NT2/D1 (cell line): ENCODE measurements around the gene GCAT.
A peak's percentile ranks its signal among the peaks of the same experiment; 100 is the strongest.

ENCODE experiments used
- DNase-seq: peaks from one replicate; pipeline ENCODE4 v3.0.0-alpha.2; 2011; ENCODE audit warnings: low read depth, low spot score
- H3K27me3 ChIP-seq: 2 replicates; pipeline ENCODE4 v1.6.0; 2011; ENCODE audit warnings: mild to moderate bottlenecking; ENCODE audit not compliant: insufficient read length, insufficient read depth
- H3K36me3 ChIP-seq: 2 replicates; pipeline ENCODE4 v1.6.1; 2011; ENCODE audit warnings: mild to moderate bottlenecking, low read length, mixed read lengths; ENCODE audit not compliant: insufficient read depth, insufficient read length
- H3K4me1 ChIP-seq: 2 replicates; pipeline ENCODE4 v1.5.1; 2011; ENCODE audit not compliant: insufficient read depth, insufficient read length
- H3K4me3 ChIP-seq: 2 replicates; pipeline ENCODE4 v1.5.1; 2011; ENCODE audit warnings: low read depth; ENCODE audit not compliant: insufficient read length
- H3K9ac ChIP-seq: 2 replicates; pipeline ENCODE4 v1.6.0; 2011; ENCODE audit warnings: low read depth; ENCODE audit not compliant: insufficient read length
- H3K9me3 ChIP-seq: 2 replicates; pipeline ENCODE4 v1.5.1; 2011; ENCODE audit warnings: mild to moderate bottlenecking, low read length; ENCODE audit not compliant: insufficient read depth
- SUZ12 ChIP-seq: IDR thresholded peaks from 2 replicates; pipeline ENCODE4 v1.6.1; 2011; ENCODE audit not compliant: insufficient read length, insufficient read depth; ENCODE audit errors: extremely low read depth
- YY1 ChIP-seq: IDR thresholded peaks from 2 replicates; pipeline ENCODE4 v1.6.1; 2011; ENCODE audit not compliant: insufficient read length, insufficient read depth
- ZNF274 ChIP-seq: IDR thresholded peaks from 2 replicates; pipeline ENCODE4 v1.6.1; 2011; ENCODE audit warnings: mild to moderate bottlenecking, low read depth, low read length

The GCAT gene

DNA sequence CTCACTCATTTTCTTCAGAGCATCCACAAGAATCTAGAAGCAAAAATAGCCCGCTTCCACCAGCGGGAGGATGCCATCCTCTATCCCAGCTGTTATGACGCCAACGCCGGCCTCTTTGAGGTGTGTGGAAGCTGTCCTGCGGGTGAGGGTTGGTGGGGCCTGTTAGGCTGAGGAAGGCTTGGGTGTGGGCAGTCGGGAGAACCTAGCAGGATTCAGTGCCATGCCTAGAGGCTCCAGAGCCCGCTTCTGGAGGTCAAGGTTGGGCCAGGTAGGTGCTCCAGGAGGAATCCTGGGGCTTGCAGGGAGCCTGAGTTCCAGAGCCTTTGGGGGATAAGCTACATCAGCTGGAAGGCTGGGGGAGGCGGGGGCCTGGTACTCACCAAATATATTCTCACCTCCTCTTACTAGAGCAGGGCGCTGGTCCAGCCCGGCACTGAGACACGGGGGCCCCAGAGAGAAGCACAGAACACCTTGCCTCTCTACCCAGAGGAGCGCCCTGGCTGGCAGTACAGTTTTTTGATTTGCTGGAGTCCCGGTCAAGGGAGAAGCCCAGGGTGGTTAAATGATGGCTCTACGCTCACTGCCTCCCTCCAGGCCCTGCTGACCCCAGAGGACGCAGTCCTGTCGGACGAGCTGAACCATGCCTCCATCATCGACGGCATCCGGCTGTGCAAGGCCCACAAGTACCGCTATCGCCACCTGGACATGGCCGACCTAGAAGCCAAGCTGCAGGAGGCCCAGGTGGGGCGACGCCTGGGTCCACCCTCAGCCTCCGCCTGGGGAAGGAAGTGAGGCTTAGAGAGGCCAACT lies 5.3 kb downstream of the GCAT start:
- Histone ChIP-seq H3K27me3 (peaks cover 4% of the 10 kb centered on the region), H3K4me3 (no peak overlapping the region), H3K9me3 (no peaks in the 10 kb centered on the region), H3K9ac (no peak overlapping the region), H3K4me1 (no peaks in the 10 kb centered on the region), H3K36me3 (peaks cover 19% of the 10 kb centered on the region)
- TF ChIP-seq SUZ12 (no peak), YY1 (no peak), ZNF274 (no peak)
- DNase-seq, result no peak

DNA sequence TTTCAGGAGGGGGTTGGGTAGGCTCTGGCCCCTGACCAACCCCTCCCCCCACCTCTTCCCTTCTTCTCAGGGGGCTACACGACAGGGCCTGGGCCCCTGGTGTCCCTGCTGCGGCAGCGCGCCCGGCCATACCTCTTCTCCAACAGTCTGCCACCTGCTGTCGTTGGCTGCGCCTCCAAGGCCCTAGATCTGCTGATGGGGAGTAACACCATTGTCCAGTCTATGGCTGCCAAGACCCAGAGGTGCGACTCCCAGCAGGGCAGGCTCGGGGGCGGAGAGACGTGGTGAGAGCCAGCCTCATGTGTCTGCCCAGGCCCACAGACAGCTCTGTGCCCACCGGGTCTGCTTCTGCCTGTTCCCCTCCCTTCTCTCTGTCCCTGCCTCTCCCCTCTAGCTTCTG lies 7.9 kb downstream of the GCAT start:
- no peak overlapping the region for H3K9ac ChIP-seq

DNA sequence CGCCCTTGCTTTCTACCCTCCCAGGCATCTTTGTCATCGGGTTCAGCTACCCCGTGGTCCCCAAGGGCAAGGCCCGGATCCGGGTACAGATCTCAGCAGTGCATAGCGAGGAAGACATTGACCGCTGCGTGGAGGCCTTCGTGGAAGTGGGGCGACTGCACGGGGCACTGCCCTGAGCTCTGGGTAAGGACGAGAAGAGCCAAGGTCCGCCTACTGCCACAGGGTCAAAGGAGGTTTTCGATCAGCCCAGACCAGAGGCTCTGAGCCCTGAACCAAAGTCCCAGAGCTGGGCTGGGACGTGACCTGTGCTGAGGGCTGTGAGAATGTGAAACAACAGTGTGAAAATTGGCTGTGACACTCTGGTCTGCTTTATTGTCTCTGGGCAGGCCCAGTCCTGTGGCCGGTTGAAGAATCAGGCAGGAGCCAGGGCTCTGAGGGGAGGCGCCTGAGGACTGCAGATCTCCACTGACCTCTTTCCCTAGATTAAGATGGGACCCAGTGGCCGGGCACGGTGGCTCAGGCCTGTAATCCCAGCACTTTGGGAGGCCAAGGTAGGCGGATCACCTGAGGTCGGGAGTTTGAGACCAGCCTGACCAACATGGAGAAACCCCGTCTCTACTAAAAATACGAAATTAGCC lies 8.9 kb downstream of the GCAT start:
- no peak for DNase-seq
- TF ChIP-seq ZNF274 (no peak), YY1 (no peak), SUZ12 (no peak)
- Histone ChIP-seq H3K4me1 (peaks cover 4% of the 10 kb centered on the region), H3K9ac (no peak overlapping the region), H3K9me3 (no peaks in the 10 kb centered on the region), H3K4me3 (no peak overlapping the region), H3K36me3 (peaks cover 19% of the 10 kb centered on the region), H3K27me3 (peaks cover 17% of the 10 kb centered on the region)

More for the DNA sequence above, 7.9 kb downstream of the GCAT start:
- H3K4me3 ChIP-seq, result no peak overlapping the region
- H3K27me3 ChIP-seq, result peaks cover 17% of the 10 kb centered on the region
- H3K9me3 ChIP-seq, result no peaks in the 10 kb centered on the region
- no peak for DNase-seq
- TF ChIP-seq ZNF274, result no peak
- H3K4me1 ChIP-seq, result peaks cover 4% of the 10 kb centered on the region
- peaks cover 19% of the 10 kb centered on the region for H3K36me3 ChIP-seq

DNA sequence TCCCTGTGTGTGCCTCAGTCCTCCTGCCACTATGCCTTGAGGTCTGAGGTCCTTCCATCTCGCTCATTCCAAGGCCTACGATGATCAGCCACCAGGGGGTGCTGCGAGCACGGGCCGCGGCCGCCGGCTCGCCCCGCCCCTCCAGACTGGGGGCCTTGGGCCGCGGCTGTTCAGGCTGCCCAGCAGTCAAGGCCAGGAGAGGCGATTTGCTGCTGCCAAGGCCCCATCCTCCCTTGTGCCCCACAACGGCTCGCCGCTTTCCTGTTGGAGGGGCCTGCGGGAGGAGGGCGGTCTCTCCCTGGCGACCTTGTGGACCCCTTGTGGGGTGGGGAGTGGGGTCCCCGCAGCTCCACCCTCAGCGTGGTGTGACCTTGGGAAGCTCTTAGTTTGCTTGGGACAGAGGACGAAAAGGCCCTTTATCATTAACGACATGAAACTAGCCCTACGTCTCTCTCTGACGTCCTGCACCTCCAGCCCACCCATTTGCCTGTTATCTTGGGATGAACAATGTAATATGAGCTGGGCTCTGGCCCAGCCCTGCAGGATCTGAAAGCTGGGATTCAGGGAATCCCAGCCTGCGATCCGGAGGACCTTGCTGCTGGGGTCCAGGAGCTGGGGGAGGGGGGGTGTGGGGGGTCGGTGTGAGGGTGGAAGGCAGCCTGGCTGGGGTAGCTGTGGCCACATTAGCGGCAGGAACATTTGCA lies 10.1 kb downstream of the GCAT start:
- H3K4me1 ChIP-seq, result peaks cover 10% of the 10 kb centered on the region
- peaks cover 19% of the 10 kb centered on the region for H3K36me3 ChIP-seq
- TF ChIP-seq SUZ12, result no peak
- TF ChIP-seq ZNF274, result no peak
- TF ChIP-seq YY1, result no peak
- H3K9ac ChIP-seq, result peak overlapping the region; percentile 75
- peak overlapping the region; percentile 37 for H3K4me3 ChIP-seq
- peak; percentile 59 for DNase-seq
- peaks cover 17% of the 10 kb centered on the region for H3K27me3 ChIP-seq
- H3K9me3 ChIP-seq, result no peaks in the 10 kb centered on the region

DNA sequence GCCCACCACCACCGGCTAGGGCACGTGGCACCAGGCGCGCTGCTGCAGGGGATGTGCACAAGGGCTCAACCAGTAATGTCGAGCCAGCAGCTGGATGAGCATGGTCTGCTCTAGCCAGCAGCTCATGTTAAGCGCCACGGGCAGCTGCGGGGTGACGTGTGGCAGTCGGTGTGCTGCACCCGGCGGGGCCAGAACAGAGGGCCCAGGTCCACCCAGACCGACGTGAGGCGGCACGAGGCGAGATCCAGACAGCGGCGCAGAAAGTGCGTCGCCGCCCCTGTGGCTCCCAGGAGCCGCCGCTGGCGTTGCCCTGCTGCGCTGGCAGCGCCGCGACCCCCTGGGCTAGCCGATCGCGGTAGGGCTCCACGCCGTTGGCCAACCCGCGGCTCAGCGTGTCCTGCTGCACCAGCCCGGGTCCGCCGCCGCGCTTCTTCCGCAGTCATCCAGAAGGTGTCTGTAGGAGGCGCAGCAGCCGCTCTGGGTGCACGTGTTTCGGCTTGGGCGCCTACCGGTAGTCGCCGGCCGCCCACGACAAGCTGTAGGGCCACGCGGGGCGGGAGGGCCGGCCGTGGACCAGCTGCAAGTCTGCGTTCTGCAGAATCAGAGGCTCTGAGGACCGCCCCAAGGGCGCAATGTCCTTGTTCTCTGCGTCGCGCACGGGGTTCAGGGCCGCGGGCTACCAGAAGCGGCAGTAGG lies 10.8 kb downstream of the GCAT start:
- Histone ChIP-seq H3K4me1 (peaks cover 11% of the 10 kb centered on the region), H3K36me3 (peaks cover 19% of the 10 kb centered on the region), H3K4me3 (peak overlapping the region; percentile 37), H3K9ac (peak overlapping the region; percentile 75), H3K27me3 (peaks cover 24% of the 10 kb centered on the region), H3K9me3 (no peaks in the 10 kb centered on the region)
- DNase-seq, result no peak
- TF ChIP-seq ZNF274 (no peak), SUZ12 (no peak), YY1 (no peak)

DNA sequence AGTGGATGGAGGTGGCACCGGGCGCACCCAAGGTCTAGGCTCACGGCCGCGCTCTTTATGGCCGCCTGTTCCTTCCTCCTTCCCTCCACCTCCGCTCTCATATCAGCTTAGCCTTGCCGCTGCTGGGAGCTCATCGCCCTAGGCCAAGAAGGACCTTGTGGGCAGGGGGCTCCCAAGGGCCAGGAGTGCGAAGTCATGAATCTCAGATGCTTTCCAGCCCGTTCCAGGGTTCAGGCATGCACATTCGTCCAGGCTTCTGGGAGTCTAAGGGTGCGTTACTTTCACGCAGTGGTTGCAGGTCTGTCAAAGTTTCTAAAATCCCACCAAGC lies 11.3 kb downstream of the GCAT start:
- Histone ChIP-seq H3K4me3 (peak overlapping the region; percentile 37), H3K27me3 (peaks cover 27% of the 10 kb centered on the region), H3K4me1 (peaks cover 11% of the 10 kb centered on the region), H3K36me3 (peaks cover 19% of the 10 kb centered on the region), H3K9ac (peak overlapping the region; percentile 75), H3K9me3 (no peaks in the 10 kb centered on the region)
- no peak for TF ChIP-seq SUZ12
- no peak for TF ChIP-seq YY1
- TF ChIP-seq ZNF274, result no peak
- no peak for DNase-seq

DNA sequence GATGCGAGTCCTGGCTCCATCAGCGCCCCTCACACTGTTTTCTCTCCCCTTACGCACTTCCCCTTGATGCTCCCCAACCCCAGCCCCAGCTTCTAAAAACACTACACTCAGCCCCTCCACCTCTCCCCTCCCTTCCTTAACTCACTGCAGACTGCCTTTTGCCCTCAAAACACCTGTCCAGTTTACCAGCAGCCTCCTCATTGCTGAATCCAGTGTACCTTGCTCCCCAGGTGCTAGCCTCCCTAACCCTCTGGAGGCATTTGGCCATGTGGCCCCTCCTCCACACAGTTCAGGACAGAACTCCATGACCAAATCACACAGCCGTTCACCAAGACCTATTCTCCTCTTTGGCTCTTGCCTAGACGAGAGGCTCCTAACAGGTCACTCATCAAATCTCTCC lies 12.6 kb downstream of the GCAT start:
- no peaks in the 10 kb centered on the region for H3K9me3 ChIP-seq
- peaks cover 40% of the 10 kb centered on the region for H3K27me3 ChIP-seq
- peaks cover 12% of the 10 kb centered on the region for H3K36me3 ChIP-seq
- H3K4me1 ChIP-seq, result peaks cover 12% of the 10 kb centered on the region
- H3K4me3 ChIP-seq, result no peak overlapping the region
- TF ChIP-seq ZNF274, result no peak
- TF ChIP-seq YY1, result no peak
- TF ChIP-seq SUZ12, result no peak
- H3K9ac ChIP-seq, result peak overlapping the region; percentile 21
- no peak for DNase-seq
